ENCODE data around the gene FITM2.

The FITM2 gene

DNA sequence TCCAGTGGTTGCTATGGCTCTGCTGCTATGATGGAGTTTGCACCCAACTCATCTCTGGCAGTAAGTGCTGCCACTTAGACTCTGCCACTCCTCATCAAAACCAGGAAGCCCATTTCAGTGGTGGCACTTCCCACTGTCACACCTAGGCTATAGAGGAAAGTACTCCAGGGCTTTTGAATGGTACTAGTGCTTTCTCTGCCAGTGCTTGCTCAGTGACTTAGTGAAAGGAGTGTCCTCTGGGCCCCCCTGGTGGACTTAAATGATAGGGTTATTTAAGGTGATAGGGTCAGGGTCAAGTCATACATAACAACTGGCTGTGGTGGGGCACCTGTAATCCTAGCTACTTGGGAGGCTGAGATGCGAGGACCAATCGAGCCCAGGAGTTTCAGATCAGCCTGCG is 22.8 kb downstream of the FITM2 start:
- Histone ChIP-seq H3K27ac (no peak overlapping the region), H3K4me3 (no peak overlapping the region), H3K27me3 (no peaks in the 10 kb centered on the region), H3K4me1 (no peaks in the 10 kb centered on the region), H3K36me3 (peaks cover 0 to 7% (median 7%) of the 10 kb centered on the region in 3 donors), H3K9me3 (no peaks in the 10 kb centered on the region)
- intact Hi-C loops (cut with DNase I; ENCODE audit: low total_unique reads), result no loop called here
- DNase-seq, result no peak
- TF ChIP-seq, protein P1, sequence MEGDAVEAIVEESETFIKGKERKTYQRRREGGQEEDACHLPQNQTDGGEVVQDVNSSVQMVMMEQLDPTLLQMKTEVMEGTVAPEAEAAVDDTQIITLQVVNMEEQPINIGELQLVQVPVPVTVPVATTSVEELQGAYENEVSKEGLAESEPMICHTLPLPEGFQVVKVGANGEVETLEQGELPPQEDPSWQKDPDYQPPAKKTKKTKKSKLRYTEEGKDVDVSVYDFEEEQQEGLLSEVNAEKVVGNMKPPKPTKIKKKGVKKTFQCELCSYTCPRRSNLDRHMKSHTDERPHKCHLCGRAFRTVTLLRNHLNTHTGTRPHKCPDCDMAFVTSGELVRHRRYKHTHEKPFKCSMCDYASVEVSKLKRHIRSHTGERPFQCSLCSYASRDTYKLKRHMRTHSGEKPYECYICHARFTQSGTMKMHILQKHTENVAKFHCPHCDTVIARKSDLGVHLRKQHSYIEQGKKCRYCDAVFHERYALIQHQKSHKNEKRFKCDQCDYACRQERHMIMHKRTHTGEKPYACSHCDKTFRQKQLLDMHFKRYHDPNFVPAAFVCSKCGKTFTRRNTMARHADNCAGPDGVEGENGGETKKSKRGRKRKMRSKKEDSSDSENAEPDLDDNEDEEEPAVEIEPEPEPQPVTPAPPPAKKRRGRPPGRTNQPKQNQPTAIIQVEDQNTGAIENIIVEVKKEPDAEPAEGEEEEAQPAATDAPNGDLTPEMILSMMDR (IDR thresholded peaks at IDR 0.05), result no peak

DNA sequence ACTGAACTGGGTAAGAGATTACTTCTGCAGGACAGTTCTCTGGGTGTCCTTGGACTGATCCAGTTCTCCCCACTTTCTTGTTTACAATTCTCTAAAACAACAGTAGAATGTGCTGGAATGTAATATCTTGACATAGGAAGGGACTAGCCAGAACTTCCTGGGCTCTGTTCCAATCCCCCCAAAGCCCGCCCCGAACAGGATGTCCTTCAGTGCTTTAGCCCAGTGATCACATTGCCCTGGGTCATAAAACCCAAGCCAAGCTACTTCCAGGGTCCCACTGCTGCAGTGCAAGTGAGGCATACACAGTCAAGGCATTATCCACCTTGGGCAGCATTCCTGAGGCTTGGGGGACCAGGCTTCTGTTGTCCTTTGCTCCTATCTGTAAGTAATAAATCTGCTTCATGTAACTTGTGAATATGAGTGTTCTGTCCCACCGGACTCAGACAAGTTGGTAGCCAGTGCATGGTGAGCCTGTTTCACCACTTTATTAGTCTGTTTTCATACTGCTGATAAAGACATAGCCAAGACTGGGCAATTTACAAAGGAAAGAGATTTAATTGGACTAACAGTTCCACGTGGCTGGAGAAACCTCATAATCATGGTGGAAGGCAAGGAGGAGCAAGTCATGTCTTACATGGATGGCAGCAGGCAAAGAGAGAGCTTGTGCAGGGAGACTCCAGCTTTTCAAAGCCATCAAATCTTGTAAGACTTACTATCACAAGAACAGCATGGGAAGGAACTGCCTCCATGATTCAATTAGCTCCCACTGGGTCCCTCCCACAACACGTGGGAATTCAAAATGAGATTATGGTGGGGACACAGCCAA is 23.5 kb downstream of the FITM2 start:
- H3K27ac ChIP-seq, result no peak overlapping the region
- H3K9me3 ChIP-seq, result no peaks in the 10 kb centered on the region
- no peak for DNase-seq
- TF ChIP-seq, protein P1 (IDR thresholded peaks at IDR 0.05), result no peak
- H3K4me3 ChIP-seq, result no peak overlapping the region
- peaks cover 0 to 7% (median 7%) of the 10 kb centered on the region in 3 donors for H3K36me3 ChIP-seq
- no peaks in the 10 kb centered on the region for H3K4me1 ChIP-seq
- intact Hi-C loops (cut with DNase I; ENCODE audit: low total_unique reads), result no loop called here
- H3K27me3 ChIP-seq, result no peaks in the 10 kb centered on the region

DNA sequence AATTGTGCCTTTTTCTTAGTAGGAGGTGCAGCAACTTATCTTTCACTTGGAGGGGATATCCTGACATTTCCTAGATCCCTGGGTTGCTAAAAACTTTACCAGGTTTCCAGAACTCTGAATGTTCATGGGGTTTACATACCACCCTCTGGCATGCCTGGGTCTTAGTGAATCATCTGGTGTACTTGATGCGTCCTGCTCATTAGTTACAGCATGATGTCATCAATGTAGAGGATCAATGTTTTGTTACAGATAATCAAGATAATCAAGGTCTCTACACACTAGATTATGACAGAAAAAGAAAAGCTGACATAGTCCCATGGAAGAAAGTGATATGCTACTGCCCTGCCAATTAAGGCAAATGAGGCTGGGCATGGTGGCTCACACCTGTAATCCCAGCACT is 27.0 kb downstream of the FITM2 start:
- intact Hi-C loops (cut with DNase I; ENCODE audit: low total_unique reads), result no loop called here
- H3K36me3 ChIP-seq, result peaks cover 0 to 4% (median 1%) of the 10 kb centered on the region in 3 donors
- DNase-seq, result no peak

DNA sequence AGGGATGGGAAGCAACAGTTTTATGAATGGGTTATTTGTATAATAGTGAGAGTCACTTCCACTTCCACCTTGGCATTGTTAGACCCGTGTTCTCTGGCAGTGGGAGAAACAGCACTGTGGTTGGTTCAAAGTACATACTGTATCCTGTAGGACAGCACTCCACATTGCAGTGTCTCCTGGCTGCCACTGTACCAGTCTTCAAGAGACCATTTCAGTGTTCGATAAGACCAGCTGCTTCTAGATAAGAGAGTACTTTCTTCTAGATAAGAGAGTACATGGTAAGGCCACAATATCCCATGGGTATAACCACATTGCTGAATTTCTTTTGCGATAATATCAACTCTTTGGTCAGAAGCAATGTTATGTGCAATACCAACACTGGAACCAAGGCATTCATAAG is 28.8 kb downstream of the FITM2 start:
- TF ChIP-seq, protein P1 (IDR thresholded peaks at IDR 0.05), result no peak
- Histone ChIP-seq H3K9me3 (no peaks in the 10 kb centered on the region), H3K27me3 (no peaks in the 10 kb centered on the region), H3K27ac (no peak overlapping the region), H3K4me3 (no peak overlapping the region), H3K4me1 (no peaks in the 10 kb centered on the region), H3K36me3 (peaks cover 0 to 5% (median 0%) of the 10 kb centered on the region in 3 donors)
- DNase-seq, result no peak
- intact Hi-C loops (cut with DNase I; ENCODE audit: low total_unique reads), result no loop called here

More for the DNA sequence above, 27.0 kb downstream of the FITM2 start:
- Histone ChIP-seq H3K4me3 (no peak overlapping the region), H3K4me1 (no peaks in the 10 kb centered on the region), H3K27ac (no peak overlapping the region), H3K27me3 (no peaks in the 10 kb centered on the region), H3K9me3 (no peaks in the 10 kb centered on the region)
- TF ChIP-seq, protein P1 (IDR thresholded peaks at IDR 0.05), result no peak

- peaks cover 0 to 5% (median 0%) of the 10 kb centered on the region in 3 donors for H3K36me3 ChIP-seq
- intact Hi-C loops (cut with DNase I; ENCODE audit: low total_unique reads), result no loop called here
- H3K27me3 ChIP-seq, result no peaks in the 10 kb centered on the region
- no peak for DNase-seq
- TF ChIP-seq, protein P1 (IDR thresholded peaks at IDR 0.05), result no peak
- H3K9me3 ChIP-seq, result no peaks in the 10 kb centered on the region
- H3K27ac ChIP-seq, result no peak overlapping the region
- H3K4me3 ChIP-seq, result no peak overlapping the region
- H3K4me1 ChIP-seq, result no peaks in the 10 kb centered on the region
Measured at GRCh38 chr20:44280387-44280786, 30.6 kb downstream of the FITM2 start.

Data from tibial artery (tissue), 4 donors.